GM23338 (cell line): ENCODE results near the gene RBBP8. TPM values are rescaled to one million over a fixed set of nuclear protein-coding genes. Genes with fewer than 3 reads are reported as not detected.

ENCODE experiments used
- ATAC-seq: fragments of 200-7000 bp; cut with Tn5 transposase; 3 replicates; pipeline ENCODE4 v1.9.1; 2020
- DNase-seq: peaks from one replicate; pipeline ENCODE4 v3.0.0-alpha.2; 2015; ENCODE audit warnings: low spot score
- H2AFZ ChIP-seq: fragments of 200-600 bp; sonication (generic); 2 replicates; pipeline ENCODE4 v1.8.0; 2016; ENCODE audit warnings: antibody characterized with exemption, mild to moderate bottlenecking, moderate library complexity
- H3F3A ChIP-seq: fragments of 200-600 bp; sonication (generic); replicated peaks from 2 replicates; pipeline ENCODE4 v1.8.0; 2017; ENCODE audit warnings: antibody characterized with exemption, mixed run types, low read depth
- H3K27ac ChIP-seq: fragments of 200-600 bp; sonication (generic); 2 replicates; pipeline ENCODE4 v1.6.1; 2016; ENCODE audit warnings: low read depth
- H3K27me3 ChIP-seq: fragments of 200-600 bp; sonication (generic); 2 replicates; pipeline ENCODE4 v1.8.0; 2016; ENCODE audit warnings: mild to moderate bottlenecking, mixed run types, moderate library complexity; ENCODE audit not compliant: insufficient read depth
- H3K36me3 ChIP-seq: fragments of 200-600 bp; sonication (generic); 2 replicates; pipeline ENCODE4 v1.8.0; 2016; ENCODE audit warnings: mild to moderate bottlenecking; ENCODE audit not compliant: insufficient read depth
- H3K4me1 ChIP-seq: fragments of 200-600 bp; sonication (generic); 2 replicates; pipeline ENCODE4 v1.8.0; 2016; ENCODE audit warnings: mild to moderate bottlenecking, moderate library complexity; ENCODE audit not compliant: insufficient read depth
- H3K4me2 ChIP-seq: fragments of 200-600 bp; sonication (generic); 2 replicates; pipeline ENCODE4 v1.7.1; 2017; ENCODE audit warnings: mixed run types
- H3K4me3 ChIP-seq: fragments of 200-600 bp; sonication (generic); 2 replicates; pipeline ENCODE4 v1.6.1; 2016; ENCODE audit warnings: mixed run types
- H3K79me2 ChIP-seq: fragments of 200-600 bp; sonication (generic); replicated peaks from 2 replicates; pipeline ENCODE4 v1.8.0; 2017; ENCODE audit warnings: mild to moderate bottlenecking; ENCODE audit not compliant: insufficient read depth
- H3K9me2 ChIP-seq: fragments of 200-600 bp; sonication (generic); 2 replicates; pipeline ENCODE4 v1.8.0; 2017; ENCODE audit not compliant: insufficient read depth
- H4K20me1 ChIP-seq: fragments of 200-600 bp; sonication (generic); replicated peaks from 2 replicates; pipeline ENCODE4 v1.8.0; 2017; ENCODE audit warnings: mild to moderate bottlenecking; ENCODE audit not compliant: insufficient read depth
- H3K27ac Mint-ChIP-seq: 2 replicates; pipeline ENCODE4 v1.8.0; 2020; ENCODE audit warnings: inconsistent platforms, mild to moderate bottlenecking, moderate library complexity, mixed read lengths
- H3K27me3 Mint-ChIP-seq: 3 replicates; pipeline ENCODE4 v1.8.0; 2022; ENCODE audit warnings: low read depth, mild to moderate bottlenecking, moderate library complexity, mixed read lengths, inconsistent platforms; ENCODE audit not compliant: insufficient read depth, poor library complexity
- H3K36me3 Mint-ChIP-seq: 3 replicates; pipeline ENCODE4 v1.8.0; 2021; ENCODE audit warnings: low read depth, mild to moderate bottlenecking, inconsistent platforms, moderate library complexity, mixed read lengths
- H3K4me1 Mint-ChIP-seq: 3 replicates; pipeline ENCODE4 v1.8.0; 2020; ENCODE audit warnings: mild to moderate bottlenecking, inconsistent platforms, mixed read lengths
- H3K4me3 Mint-ChIP-seq: 3 replicates; pipeline ENCODE4 v1.8.0; 2021; ENCODE audit warnings: moderate library complexity, mild to moderate bottlenecking, inconsistent platforms, mixed read lengths
- H3K9me3 Mint-ChIP-seq: 3 replicates; pipeline ENCODE4 v1.8.0; 2020; ENCODE audit warnings: moderate library complexity, mild to moderate bottlenecking, inconsistent platforms, mixed read lengths
- CREB1 ChIP-seq: fragments of 250-450 bp; sonication (Bioruptor Pico); IDR thresholded peaks from 2 replicates; pipeline ENCODE4 v1.5.0; 2020; ENCODE audit warnings: low read depth, mild to moderate bottlenecking, moderate library complexity
- STAT1 ChIP-seq: IDR thresholded peaks from one replicate; pipeline ENCODE4 v1.6.1; 2016; ENCODE audit warnings: antibody characterized with exemption; ENCODE audit not compliant: unreplicated experiment
- polyA plus RNA-seq: library from polyadenylated mRNA; unstranded; fragments of >200 nt; fragmentation: Nextera tagmentation; extraction: Ambion mirVana; gene quantifications from 2 replicates; pipeline ENCODE4 v1.2.1, GENCODE V29; 2016
- total RNA-seq: library from RNA; depleted of rRNA; stranded (reverse); fragments of >200 nt; shearing (Covaris generic); gene quantifications from 2 replicates; pipeline ENCODE4 v1.2.3, GENCODE V29; 2014
- TF ChIP-seq, protein P1 (sequence below): fragments of 250-450 bp; sonication (Bioruptor Pico); IDR thresholded peaks from 2 replicates; pipeline ENCODE4 v1.5.0; 2020; ENCODE audit warnings: mild to moderate bottlenecking, moderate library complexity
- TF ChIP-seq, protein P2 (sequence below): IDR thresholded peaks from 2 replicates; pipeline ENCODE4 v1.6.1; 2016; ENCODE audit warnings: antibody characterized with exemption

RBBP8 gene
- total and polyA plus RNA-seq, 2 experiments from 2014 or later = 53.3 to 55.6 TPM

- Mint-ChIP-seq H3K27me3 (no peaks in the 10 kb centered on the region), H3K4me1 (no peaks in the 10 kb centered on the region), H3K9me3 (peaks cover 8% of the 10 kb centered on the region), H3K36me3 (0 out of 3 replicates have a peak, but pooled peaks cover 5% of the 10 kb centered on the region), H3K27ac (no peak overlapping the region), H3K4me3 (no peak overlapping the region)
- no peak overlapping the region for H2AFZ ChIP-seq
- no peaks in the 10 kb centered on the region for H4K20me1 ChIP-seq
- H3K79me2 ChIP-seq = no peaks in the 10 kb centered on the region
- no peak for DNase-seq
- H3F3A ChIP-seq = no peaks in the 10 kb centered on the region
- no peaks in the 10 kb centered on the region for H3K4me1 ChIP-seq
- H3K36me3 ChIP-seq = no peaks in the 10 kb centered on the region; the same call in 1 of the 2 replicates
- TF ChIP-seq, protein P1, sequence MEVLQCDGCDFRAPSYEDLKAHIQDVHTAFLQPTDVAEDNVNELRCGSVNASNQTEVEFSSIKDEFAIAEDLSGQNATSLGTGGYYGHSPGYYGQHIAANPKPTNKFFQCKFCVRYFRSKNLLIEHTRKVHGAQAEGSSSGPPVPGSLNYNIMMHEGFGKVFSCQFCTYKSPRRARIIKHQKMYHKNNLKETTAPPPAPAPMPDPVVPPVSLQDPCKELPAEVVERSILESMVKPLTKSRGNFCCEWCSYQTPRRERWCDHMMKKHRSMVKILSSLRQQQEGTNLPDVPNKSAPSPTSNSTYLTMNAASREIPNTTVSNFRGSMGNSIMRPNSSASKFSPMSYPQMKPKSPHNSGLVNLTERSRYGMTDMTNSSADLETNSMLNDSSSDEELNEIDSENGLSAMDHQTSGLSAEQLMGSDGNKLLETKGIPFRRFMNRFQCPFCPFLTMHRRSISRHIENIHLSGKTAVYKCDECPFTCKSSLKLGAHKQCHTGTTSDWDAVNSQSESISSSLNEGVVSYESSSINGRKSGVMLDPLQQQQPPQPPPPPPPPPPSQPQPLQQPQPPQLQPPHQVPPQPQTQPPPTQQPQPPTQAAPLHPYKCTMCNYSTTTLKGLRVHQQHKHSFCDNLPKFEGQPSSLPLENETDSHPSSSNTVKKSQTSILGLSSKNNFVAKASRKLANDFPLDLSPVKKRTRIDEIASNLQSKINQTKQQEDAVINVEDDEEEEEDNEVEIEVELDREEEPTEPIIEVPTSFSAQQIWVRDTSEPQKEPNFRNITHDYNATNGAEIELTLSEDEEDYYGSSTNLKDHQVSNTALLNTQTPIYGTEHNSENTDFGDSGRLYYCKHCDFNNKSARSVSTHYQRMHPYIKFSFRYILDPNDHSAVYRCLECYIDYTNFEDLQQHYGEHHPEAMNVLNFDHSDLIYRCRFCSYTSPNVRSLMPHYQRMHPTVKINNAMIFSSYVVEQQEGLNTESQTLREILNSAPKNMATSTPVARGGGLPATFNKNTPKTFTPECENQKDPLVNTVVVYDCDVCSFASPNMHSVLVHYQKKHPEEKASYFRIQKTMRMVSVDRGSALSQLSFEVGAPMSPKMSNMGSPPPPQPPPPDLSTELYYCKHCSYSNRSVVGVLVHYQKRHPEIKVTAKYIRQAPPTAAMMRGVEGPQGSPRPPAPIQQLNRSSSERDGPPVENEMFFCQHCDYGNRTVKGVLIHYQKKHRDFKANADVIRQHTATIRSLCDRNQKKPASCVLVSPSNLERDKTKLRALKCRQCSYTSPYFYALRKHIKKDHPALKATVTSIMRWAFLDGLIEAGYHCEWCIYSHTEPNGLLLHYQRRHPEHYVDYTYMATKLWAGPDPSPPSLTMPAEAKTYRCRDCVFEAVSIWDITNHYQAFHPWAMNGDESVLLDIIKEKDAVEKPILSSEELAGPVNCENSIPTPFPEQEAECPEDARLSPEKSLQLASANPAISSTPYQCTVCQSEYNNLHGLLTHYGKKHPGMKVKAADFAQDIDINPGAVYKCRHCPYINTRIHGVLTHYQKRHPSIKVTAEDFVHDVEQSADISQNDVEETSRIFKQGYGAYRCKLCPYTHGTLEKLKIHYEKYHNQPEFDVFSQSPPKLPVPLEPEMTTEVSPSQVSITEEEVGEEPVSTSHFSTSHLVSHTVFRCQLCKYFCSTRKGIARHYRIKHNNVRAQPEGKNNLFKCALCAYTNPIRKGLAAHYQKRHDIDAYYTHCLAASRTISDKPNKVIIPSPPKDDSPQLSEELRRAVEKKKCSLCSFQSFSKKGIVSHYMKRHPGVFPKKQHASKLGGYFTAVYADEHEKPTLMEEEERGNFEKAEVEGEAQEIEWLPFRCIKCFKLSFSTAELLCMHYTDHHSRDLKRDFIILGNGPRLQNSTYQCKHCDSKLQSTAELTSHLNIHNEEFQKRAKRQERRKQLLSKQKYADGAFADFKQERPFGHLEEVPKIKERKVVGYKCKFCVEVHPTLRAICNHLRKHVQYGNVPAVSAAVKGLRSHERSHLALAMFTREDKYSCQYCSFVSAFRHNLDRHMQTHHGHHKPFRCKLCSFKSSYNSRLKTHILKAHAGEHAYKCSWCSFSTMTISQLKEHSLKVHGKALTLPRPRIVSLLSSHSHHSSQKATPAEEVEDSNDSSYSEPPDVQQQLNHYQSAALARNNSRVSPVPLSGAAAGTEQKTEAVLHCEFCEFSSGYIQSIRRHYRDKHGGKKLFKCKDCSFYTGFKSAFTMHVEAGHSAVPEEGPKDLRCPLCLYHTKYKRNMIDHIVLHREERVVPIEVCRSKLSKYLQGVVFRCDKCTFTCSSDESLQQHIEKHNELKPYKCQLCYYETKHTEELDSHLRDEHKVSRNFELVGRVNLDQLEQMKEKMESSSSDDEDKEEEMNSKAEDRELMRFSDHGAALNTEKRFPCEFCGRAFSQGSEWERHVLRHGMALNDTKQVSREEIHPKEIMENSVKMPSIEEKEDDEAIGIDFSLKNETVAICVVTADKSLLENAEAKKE = no peak
- TF ChIP-seq STAT1 (no peak), CREB1 (no peak)
- no peak overlapping the region for H3K27ac ChIP-seq
- H3K27me3 ChIP-seq = no peaks in the 10 kb centered on the region
- H3K4me2 ChIP-seq = no peak overlapping the region
- ATAC-seq = no peak
- peaks cover 2% of the 10 kb centered on the region; the same call in 1 of the 2 replicates for H3K9me2 ChIP-seq
- H3K4me3 ChIP-seq = no peak overlapping the region
Observed at GRCh38 chr18:23062011-23062410, 128.9 kb downstream of the RBBP8 start.

DNA sequence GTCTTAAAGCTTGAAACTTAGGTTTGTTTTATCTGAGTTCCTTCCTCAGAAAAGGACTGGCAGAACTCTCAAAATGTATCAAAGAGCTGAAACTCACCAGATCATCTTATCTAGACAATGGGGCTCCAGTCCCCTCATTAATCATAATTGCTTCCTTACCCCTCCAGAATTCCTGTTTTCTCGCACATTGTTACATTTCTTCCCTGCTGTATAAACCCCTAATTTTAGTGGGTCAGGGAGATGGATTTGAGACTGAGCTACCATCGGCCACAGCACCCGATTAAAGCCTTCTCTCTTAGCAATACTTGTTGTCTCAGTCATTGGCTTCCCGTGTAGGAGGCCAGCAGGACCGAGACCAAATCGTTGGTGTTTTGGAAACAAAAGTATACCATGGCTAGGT lies 130.4 kb downstream of the RBBP8 start:
- Mint-ChIP-seq H3K4me3 (no peak overlapping the region), H3K9me3 (peaks cover 8% of the 10 kb centered on the region), H3K27me3 (no peaks in the 10 kb centered on the region), H3K27ac (no peak overlapping the region), H3K4me1 (peaks cover 4% of the 10 kb centered on the region; the same call in 2 of the 3 replicates), H3K36me3 (0 out of 3 replicates have a peak, but pooled peaks cover 5% of the 10 kb centered on the region)
- Histone ChIP-seq H3K4me1 (peaks cover 2% of the 10 kb centered on the region; the same call in 1 of the 2 replicates), H3K4me3 (no peak overlapping the region), H4K20me1 (no peaks in the 10 kb centered on the region), H3K27me3 (no peaks in the 10 kb centered on the region), H3K4me2 (no peak overlapping the region), H3K27ac (no peak overlapping the region), H3K9me2 (peaks cover 2% of the 10 kb centered on the region; the same call in 1 of the 2 replicates), H2AFZ (no peak overlapping the region), H3K36me3 (no peaks in the 10 kb centered on the region; the same call in 1 of the 2 replicates), H3F3A (no peaks in the 10 kb centered on the region), H3K79me2 (no peaks in the 10 kb centered on the region)
- DNase-seq (no peak), ATAC-seq (no peak)
- TF ChIP-seq, protein P2, sequence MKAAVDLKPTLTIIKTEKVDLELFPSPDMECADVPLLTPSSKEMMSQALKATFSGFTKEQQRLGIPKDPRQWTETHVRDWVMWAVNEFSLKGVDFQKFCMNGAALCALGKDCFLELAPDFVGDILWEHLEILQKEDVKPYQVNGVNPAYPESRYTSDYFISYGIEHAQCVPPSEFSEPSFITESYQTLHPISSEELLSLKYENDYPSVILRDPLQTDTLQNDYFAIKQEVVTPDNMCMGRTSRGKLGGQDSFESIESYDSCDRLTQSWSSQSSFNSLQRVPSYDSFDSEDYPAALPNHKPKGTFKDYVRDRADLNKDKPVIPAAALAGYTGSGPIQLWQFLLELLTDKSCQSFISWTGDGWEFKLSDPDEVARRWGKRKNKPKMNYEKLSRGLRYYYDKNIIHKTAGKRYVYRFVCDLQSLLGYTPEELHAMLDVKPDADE = no peak
